ENCODE results near the gene KRTAP10-12. TPM values are rescaled to one million over a fixed set of nuclear protein-coding genes. Genes with fewer than 3 reads are reported as not detected.
A peak's percentile ranks its signal among the peaks of the same experiment; 100 is the strongest.

KRTAP10-12 gene
- total RNA-seq, 3 donors from 2014 or later = not detected

DNA sequence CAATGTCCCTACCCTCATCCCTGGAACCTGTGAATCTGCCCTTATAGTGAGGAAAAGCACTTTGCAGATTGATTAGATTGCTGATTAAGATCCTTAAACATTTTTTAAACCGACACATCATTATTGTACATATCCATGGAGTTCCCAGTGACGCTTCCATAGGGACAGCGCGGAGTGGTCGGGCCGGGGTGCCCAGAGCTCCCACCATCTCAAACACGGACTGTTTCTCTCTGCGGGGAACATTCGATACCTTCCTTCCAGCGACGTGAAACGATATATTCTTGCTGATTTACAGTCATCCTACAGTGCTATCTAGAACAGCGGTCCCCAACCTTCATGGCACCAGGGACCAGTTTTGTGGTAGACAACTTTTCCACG, 4.0 kb downstream of the KRTAP10-12 start:
- Histone ChIP-seq H3K9me3 (peaks cover 0 to 3% of the 10 kb centered on the region in 2 donors), H3K27ac (no peak overlapping the region), H3K4me1 (no peaks in the 10 kb centered on the region), H3K4me3 (no peak overlapping the region), H3K36me3 (no peaks in the 10 kb centered on the region), H3K27me3 (peaks cover 2 to 82% of the 10 kb centered on the region in 2 donors)
- TF ChIP-seq POLR2AphosphoS5 (IDR thresholded peaks at IDR 0.05) (no peak), POLR2A (IDR thresholded peaks at IDR 0.05) (no peak)
- TF ChIP-seq, protein P1, sequence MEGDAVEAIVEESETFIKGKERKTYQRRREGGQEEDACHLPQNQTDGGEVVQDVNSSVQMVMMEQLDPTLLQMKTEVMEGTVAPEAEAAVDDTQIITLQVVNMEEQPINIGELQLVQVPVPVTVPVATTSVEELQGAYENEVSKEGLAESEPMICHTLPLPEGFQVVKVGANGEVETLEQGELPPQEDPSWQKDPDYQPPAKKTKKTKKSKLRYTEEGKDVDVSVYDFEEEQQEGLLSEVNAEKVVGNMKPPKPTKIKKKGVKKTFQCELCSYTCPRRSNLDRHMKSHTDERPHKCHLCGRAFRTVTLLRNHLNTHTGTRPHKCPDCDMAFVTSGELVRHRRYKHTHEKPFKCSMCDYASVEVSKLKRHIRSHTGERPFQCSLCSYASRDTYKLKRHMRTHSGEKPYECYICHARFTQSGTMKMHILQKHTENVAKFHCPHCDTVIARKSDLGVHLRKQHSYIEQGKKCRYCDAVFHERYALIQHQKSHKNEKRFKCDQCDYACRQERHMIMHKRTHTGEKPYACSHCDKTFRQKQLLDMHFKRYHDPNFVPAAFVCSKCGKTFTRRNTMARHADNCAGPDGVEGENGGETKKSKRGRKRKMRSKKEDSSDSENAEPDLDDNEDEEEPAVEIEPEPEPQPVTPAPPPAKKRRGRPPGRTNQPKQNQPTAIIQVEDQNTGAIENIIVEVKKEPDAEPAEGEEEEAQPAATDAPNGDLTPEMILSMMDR (IDR thresholded peaks at IDR 0.05) = no peak
- no peak for DNase-seq (ENCODE audit: low spot score in 2 of 2)
- intact Hi-C loops (cut with DNase I; ENCODE audit: low total_unique reads) = no loop called here

DNA sequence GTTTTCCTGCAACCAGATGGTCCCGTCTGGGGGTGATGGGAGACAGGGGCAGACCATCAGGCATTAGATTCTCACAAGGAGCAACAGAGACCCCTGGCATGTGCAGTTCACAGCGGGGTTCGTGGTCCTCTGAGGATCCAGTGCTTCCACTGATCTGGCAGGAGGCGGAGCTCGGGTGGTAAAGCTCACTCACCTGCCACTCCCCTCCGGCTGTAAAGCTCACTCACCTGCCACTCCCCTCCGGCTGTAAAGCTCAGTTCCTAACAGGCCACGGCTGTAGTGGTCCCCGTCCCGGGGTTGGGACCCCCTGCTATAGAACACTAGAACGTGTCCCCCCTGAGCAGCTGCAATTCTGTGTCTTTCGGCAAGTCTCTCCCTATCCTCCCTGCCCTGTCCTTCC, 4.6 kb downstream of the KRTAP10-12 start:
- H3K27me3 ChIP-seq = peaks cover 2 to 82% of the 10 kb centered on the region in 2 donors
- H3K4me3 ChIP-seq = no peak overlapping the region
- H3K4me1 ChIP-seq = no peaks in the 10 kb centered on the region
- H3K9me3 ChIP-seq = peaks cover 0 to 5% of the 10 kb centered on the region in 2 donors
- H3K27ac ChIP-seq = no peak overlapping the region
- DNase-seq (ENCODE audit: low spot score in 2 of 2) = no peak
- intact Hi-C loops (cut with DNase I; ENCODE audit: low total_unique reads) = no loop called here
- no peaks in the 10 kb centered on the region for H3K36me3 ChIP-seq
- TF ChIP-seq POLR2AphosphoS5 (IDR thresholded peaks at IDR 0.05) (no peak), POLR2A (IDR thresholded peaks at IDR 0.05) (no peak)
- TF ChIP-seq, protein P1 (IDR thresholded peaks at IDR 0.05) = no peak

DNA sequence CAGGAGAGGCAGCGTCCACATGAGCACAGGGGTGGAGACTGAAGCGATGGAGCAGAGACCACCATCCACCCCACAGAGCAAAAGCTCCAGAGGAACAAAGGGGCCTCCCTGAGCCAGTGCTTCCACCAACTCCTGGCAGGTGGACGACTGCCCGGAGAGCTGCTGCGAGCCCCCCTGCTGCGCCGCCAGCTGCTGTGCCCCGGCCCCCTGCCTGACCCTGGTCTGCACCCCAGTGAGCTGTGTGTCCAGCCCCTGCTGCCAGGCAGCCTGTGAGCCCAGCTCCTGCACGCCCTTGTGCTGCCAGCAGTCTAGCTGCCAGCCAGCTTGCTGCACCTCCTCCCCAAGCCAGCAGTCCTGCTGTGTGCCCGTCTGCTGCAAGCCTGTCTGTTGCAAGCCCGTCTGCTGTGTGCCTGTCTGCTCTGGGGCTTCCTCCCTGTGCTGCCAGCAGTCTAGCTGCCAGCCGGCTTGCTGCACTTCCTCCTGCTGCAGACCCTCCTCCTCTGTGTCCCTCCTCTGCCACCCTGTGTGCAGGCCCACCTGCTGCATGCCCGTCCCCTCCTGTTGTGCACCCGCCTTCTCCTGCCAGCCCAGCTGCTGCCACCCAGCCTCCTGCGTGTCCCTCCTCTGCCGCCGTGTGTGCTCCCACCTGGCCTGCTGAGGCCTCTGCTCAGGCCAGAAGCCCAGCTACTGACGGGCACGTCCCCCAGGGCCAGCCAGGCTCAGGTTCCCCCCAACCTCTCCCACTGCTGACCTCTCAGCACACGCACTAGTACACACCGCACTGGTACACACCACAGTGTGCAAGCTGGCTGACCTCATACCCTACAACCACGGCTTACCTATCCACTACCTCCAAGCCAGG, 5.4 kb downstream of the KRTAP10-12 start:
- DNase-seq (ENCODE audit: low spot score in 2 of 2) = peak in 1 of 2 donors; percentile 2
- intact Hi-C loops (cut with DNase I; ENCODE audit: low total_unique reads) = no loop called here
- Histone ChIP-seq H3K4me1 (no peaks in the 10 kb centered on the region), H3K36me3 (no peaks in the 10 kb centered on the region), H3K27me3 (peaks cover 2 to 86% of the 10 kb centered on the region in 2 donors), H3K9me3 (peaks cover 0 to 5% of the 10 kb centered on the region in 2 donors), H3K4me3 (no peak overlapping the region), H3K27ac (no peak overlapping the region)
- TF ChIP-seq POLR2A (IDR thresholded peaks at IDR 0.05) = no peak
- no peak for TF ChIP-seq POLR2AphosphoS5 (IDR thresholded peaks at IDR 0.05)
- TF ChIP-seq, protein P1 (IDR thresholded peaks at IDR 0.05) = no peak

DNA sequence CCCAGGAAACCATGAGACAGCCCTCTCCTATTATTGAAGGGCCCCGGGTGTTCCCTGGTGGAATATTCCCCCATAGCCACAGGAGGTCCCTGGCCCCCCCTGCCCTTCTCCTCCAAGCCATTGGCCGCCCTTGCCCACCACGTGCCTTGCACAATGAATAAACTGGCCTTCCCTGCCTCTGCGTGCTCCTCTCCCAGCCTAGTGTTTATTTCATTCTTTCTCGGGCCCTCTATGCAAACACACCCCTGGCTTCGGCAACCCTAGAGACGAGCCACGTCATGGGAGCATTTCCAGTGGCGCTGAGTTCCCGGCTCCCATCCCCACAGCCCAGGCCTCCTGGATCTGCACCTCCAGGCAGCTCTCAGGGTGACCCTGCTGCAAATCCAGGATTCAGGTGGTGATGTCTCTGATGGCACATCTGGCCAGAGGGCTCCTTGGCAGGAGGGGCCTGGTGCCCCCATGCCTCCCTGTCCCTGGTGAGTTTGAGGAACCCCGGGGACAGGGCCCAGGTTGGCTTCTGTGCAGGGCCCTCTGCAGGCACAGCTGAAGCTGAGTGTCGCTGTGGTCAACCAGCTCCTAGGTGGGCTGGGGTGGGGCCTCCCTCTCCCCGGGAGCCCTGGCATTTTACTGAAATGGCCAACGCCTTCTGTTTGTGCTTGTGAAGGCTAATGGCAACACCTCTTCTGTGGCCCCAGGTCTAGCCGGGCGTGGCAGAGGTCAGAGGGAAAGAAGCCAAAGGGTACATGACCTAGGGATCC, 6.2 kb downstream of the KRTAP10-12 start:
- TF ChIP-seq POLR2AphosphoS5 (IDR thresholded peaks at IDR 0.05) (no peak), POLR2A (IDR thresholded peaks at IDR 0.05) (no peak)
- TF ChIP-seq, protein P1 (IDR thresholded peaks at IDR 0.05) = no peak
- Histone ChIP-seq H3K27ac (no peak overlapping the region), H3K4me3 (no peak overlapping the region), H3K4me1 (no peaks in the 10 kb centered on the region), H3K36me3 (no peaks in the 10 kb centered on the region), H3K27me3 (peaks cover 2 to 86% of the 10 kb centered on the region in 2 donors), H3K9me3 (peaks cover 0 to 5% of the 10 kb centered on the region in 2 donors)
- intact Hi-C loops (cut with DNase I; ENCODE audit: low total_unique reads) = no loop called here
- DNase-seq (ENCODE audit: low spot score in 2 of 2) = no peak

Measured in breast epithelium (tissue), 4 donors.